SK-N-SH treated with all-trans-retinoic acid at 6 μM for 48 hours (cell line): Measurements from ENCODE around the gene RP9.

Experiments used
- ATAC-seq: fragments of 200-7000 bp; cut with Tn5 transposase; 3 replicates; pipeline ENCODE4 v1.9.1; 2020; ENCODE audit warnings: mild to moderate bottlenecking, moderate library complexity
- BACH2 ChIP-seq: fragments of 250-450 bp; sonication (Bioruptor Pico); IDR thresholded peaks from 2 replicates; pipeline ENCODE4 v1.9.0; 2021; ENCODE audit warnings: mild to moderate bottlenecking, borderline replicate concordance
- CREB5 ChIP-seq: fragments of 250-450 bp; sonication (Bioruptor Pico); IDR thresholded peaks from 2 replicates; pipeline ENCODE4 v1.5.1; 2020; ENCODE audit warnings: low read depth, mild to moderate bottlenecking, moderate library complexity
- CSDC2 ChIP-seq: fragments of 250-450 bp; sonication (Bioruptor Pico); IDR thresholded peaks from 2 replicates; pipeline ENCODE4 v1.5.0; 2020; ENCODE audit warnings: mild to moderate bottlenecking, moderate library complexity
- CSRNP3 ChIP-seq: fragments of 250-450 bp; sonication (Bioruptor Pico); IDR thresholded peaks from 2 replicates; pipeline ENCODE4 v1.5.1; 2021; ENCODE audit warnings: mild to moderate bottlenecking, moderate library complexity
- ESRRG ChIP-seq: fragments of 250-450 bp; sonication (Bioruptor Pico); IDR thresholded peaks from 2 replicates; pipeline ENCODE4 v1.6.1; 2021; ENCODE audit warnings: mild to moderate bottlenecking
- GLIS3 ChIP-seq: fragments of 250-450 bp; sonication (Bioruptor Pico); IDR thresholded peaks from 2 replicates; pipeline ENCODE4 v1.5.0; 2020; ENCODE audit warnings: mild to moderate bottlenecking, moderate library complexity
- ISL1 ChIP-seq: fragments of 250-450 bp; sonication (Bioruptor Pico); IDR thresholded peaks from 2 replicates; pipeline ENCODE4 v2.1.2; 2022; ENCODE audit warnings: mild to moderate bottlenecking, moderate library complexity
- OSR1 ChIP-seq: fragments of 250-450 bp; sonication (Bioruptor Pico); IDR thresholded peaks from 2 replicates; pipeline ENCODE4 v1.8.0; 2022; ENCODE audit warnings: moderate library complexity, mild to moderate bottlenecking, inconsistent platforms
- PPARA ChIP-seq: fragments of 250-450 bp; sonication (Bioruptor Pico); IDR thresholded peaks from 2 replicates; pipeline ENCODE4 v1.5.0; 2020; ENCODE audit warnings: mild to moderate bottlenecking, borderline replicate concordance
- RARB ChIP-seq: fragments of 250-450 bp; sonication (Bioruptor Pico); IDR thresholded peaks from 2 replicates; pipeline ENCODE4 v1.8.0; 2021; ENCODE audit warnings: mild to moderate bottlenecking, moderate library complexity
- SNAI2 ChIP-seq: fragments of 250-450 bp; sonication (Bioruptor Pico); IDR thresholded peaks from 2 replicates; pipeline ENCODE4 v1.5.0; 2020; ENCODE audit warnings: mild to moderate bottlenecking, moderate library complexity
- TCF4 ChIP-seq: fragments of 250-450 bp; sonication (Bioruptor Pico); IDR thresholded peaks from 2 replicates; pipeline ENCODE4 v1.8.0; 2021; ENCODE audit warnings: mild to moderate bottlenecking, moderate library complexity, borderline replicate concordance
- TOX ChIP-seq: fragments of 250-450 bp; sonication (Bioruptor Pico); IDR thresholded peaks from 2 replicates; pipeline ENCODE4 v1.8.0; 2021; ENCODE audit warnings: mild to moderate bottlenecking, moderate library complexity, borderline replicate concordance
- TSHZ2 ChIP-seq: fragments of 250-450 bp; sonication (Bioruptor Pico); IDR thresholded peaks from 2 replicates; pipeline ENCODE4 v1.5.0; 2020; ENCODE audit warnings: mild to moderate bottlenecking, moderate library complexity
- ZC3H10 ChIP-seq: fragments of 250-450 bp; sonication (Bioruptor Pico); IDR thresholded peaks from 2 replicates; pipeline ENCODE4 v1.5.1; 2021; ENCODE audit warnings: mild to moderate bottlenecking, moderate library complexity
- ZFP3 ChIP-seq: fragments of 250-450 bp; sonication (Bioruptor Pico); IDR thresholded peaks from 2 replicates; pipeline ENCODE4 v1.5.0; 2020; ENCODE audit warnings: mild to moderate bottlenecking, moderate library complexity
- ZFP30 ChIP-seq: fragments of 450-650 bp; formaldehyde crosslinking; IDR thresholded peaks from 2 replicates; pipeline ENCODE4 v1.5.0; 2022; ENCODE audit warnings: mild to moderate bottlenecking, moderate library complexity
- ZNF565 ChIP-seq: fragments of 450-650 bp; formaldehyde crosslinking; conservative IDR thresholded peaks from 2 replicates; pipeline ENCODE4 v1.5.0; 2020; ENCODE audit warnings: low read depth, mild to moderate bottlenecking, moderate library complexity
- ZNF70 ChIP-seq: fragments of 450-650 bp; formaldehyde crosslinking; IDR thresholded peaks from 2 replicates; pipeline ENCODE4 v1.5.0; 2020; ENCODE audit warnings: mild to moderate bottlenecking, moderate library complexity
- ZNF8 ChIP-seq: fragments of 450-650 bp; formaldehyde crosslinking; IDR thresholded peaks from 2 replicates; pipeline ENCODE4 v1.5.0; 2020; ENCODE audit warnings: mild to moderate bottlenecking, moderate library complexity

The RP9 gene

GRCh38 chr7:33061282-33061937 is 47.8 kb downstream of the RP9 start:
- TF ChIP-seq CREB5 (CRISPR knock-in tag) (no peak), OSR1 (CRISPR knock-in tag) (no peak), BACH2 (no peak), ZFP3 (CRISPR knock-in tag) (no peak), ZNF565 (CRISPR knock-in tag) (no peak), TSHZ2 (CRISPR knock-in tag) (no peak), TCF4 (CRISPR knock-in tag) (no peak), RARB (CRISPR knock-in tag) (no peak), PPARA (no peak), ISL1 (CRISPR knock-in tag) (no peak), CSDC2 (CRISPR knock-in tag) (no peak), ZC3H10 (CRISPR knock-in tag) (no peak), ZFP30 (CRISPR knock-in tag) (no peak), SNAI2 (CRISPR knock-in tag) (no peak), GLIS3 (CRISPR knock-in tag) (no peak)
- ATAC-seq = no peak

- TF ChIP-seq OSR1 (CRISPR knock-in tag) (no peak), TOX (no peak), ZC3H10 (CRISPR knock-in tag) (no peak), ZFP3 (CRISPR knock-in tag) (no peak), PPARA (no peak), CSDC2 (CRISPR knock-in tag) (no peak)
- no peak for ATAC-seq
Observed at GRCh38 chr7:33059635-33060034, 49.6 kb downstream of the RP9 start.

GRCh38 chr7:33055158-33055557 is 54.0 kb downstream of the RP9 start:
- TF ChIP-seq CSDC2 (CRISPR knock-in tag) = no peak
- no peak for TF ChIP-seq ISL1 (CRISPR knock-in tag)
- TF ChIP-seq ZC3H10 (CRISPR knock-in tag) = no peak
- no peak for TF ChIP-seq CSRNP3 (CRISPR knock-in tag)
- TF ChIP-seq, all 23 proteins: peak for 0
- no peak for ATAC-seq

GRCh38 chr7:33054261-33054964 is 54.8 kb downstream of the RP9 start:
- TF ChIP-seq ZNF70 (no peak), CSRNP3 (CRISPR knock-in tag) (no peak)
- ATAC-seq = peak; percentile 27; the same call in 2 of the 3 replicates

- ATAC-seq = no peak
- TF ChIP-seq CSDC2 (CRISPR knock-in tag) (no peak), ZFP3 (CRISPR knock-in tag) (no peak), ESRRG (CRISPR knock-in tag) (no peak), ZFP30 (CRISPR knock-in tag) (no peak), RARB (CRISPR knock-in tag) (no peak), TSHZ2 (CRISPR knock-in tag) (no peak), PPARA (no peak), ZNF70 (no peak), TOX (no peak), TCF4 (CRISPR knock-in tag) (no peak), ZNF8 (CRISPR knock-in tag) (no peak), ZNF565 (CRISPR knock-in tag) (no peak), SNAI2 (CRISPR knock-in tag) (no peak), CSRNP3 (CRISPR knock-in tag) (no peak), GLIS3 (CRISPR knock-in tag) (no peak)
Observed at GRCh38 chr7:33053721-33054120, 55.5 kb downstream of the RP9 start.
